ENCODE measurements around the gene ZNF763. TPM values are rescaled to one million over a fixed set of nuclear protein-coding genes. Genes with fewer than 3 reads are reported as not detected.

Gene ZNF763
- total and polyA plus RNA-seq, 8 donors: 1.5 to 5.9 (median 3.0) TPM

DNA sequence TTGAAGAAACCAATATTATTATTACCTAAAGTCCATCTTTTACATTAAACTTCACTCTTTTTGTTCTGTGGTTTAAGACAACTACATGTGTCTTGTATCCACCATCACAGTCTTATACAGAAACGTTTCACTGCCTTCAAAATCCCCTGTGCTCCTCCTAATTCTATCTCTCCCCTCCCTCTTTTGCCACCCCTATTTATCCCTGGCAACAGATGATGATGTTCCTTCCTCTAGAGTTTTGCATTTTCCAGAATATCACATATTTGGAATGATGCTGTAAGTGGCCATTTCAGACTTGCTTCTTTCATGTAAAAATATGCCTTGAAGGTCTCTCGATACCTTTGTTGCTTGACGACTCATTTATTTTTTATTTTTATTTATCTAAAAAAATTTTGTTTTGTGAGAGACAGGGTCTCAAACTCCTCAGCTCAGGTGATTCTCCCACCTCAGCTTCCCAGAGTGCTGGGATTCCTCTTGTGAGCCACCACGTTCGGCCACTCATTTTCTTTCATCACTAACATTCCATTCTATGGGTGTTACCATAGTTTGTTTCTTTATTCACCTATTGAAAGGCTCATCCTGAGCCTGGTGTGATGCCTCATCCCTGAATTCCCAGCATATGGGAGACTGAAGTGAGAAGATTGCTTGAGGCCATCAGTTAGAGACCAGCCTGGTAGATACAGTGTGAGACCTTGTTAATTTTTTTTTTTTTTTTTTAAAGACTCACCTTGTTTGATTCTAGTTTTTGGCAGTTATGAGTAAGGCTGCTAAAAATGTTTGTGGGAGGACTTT is 8.4 kb downstream of the ZNF763 start:
- FAIRE-seq (no peak), DNase-seq (no peak), ATAC-seq (no peak)
- Histone ChIP-seq H3K27me3 (no peaks in the 10 kb centered on the region), H3K4me3 (no peak overlapping the region), H3K9me3 (no peaks in the 10 kb centered on the region), H3K4me1 (no peaks in the 10 kb centered on the region), H3K36me3 (peaks cover under 1 to 12% (median 5%) of the 10 kb centered on the region in 3 donors), H3K27ac (no peak overlapping the region)
- TF ChIP-seq, protein P1, sequence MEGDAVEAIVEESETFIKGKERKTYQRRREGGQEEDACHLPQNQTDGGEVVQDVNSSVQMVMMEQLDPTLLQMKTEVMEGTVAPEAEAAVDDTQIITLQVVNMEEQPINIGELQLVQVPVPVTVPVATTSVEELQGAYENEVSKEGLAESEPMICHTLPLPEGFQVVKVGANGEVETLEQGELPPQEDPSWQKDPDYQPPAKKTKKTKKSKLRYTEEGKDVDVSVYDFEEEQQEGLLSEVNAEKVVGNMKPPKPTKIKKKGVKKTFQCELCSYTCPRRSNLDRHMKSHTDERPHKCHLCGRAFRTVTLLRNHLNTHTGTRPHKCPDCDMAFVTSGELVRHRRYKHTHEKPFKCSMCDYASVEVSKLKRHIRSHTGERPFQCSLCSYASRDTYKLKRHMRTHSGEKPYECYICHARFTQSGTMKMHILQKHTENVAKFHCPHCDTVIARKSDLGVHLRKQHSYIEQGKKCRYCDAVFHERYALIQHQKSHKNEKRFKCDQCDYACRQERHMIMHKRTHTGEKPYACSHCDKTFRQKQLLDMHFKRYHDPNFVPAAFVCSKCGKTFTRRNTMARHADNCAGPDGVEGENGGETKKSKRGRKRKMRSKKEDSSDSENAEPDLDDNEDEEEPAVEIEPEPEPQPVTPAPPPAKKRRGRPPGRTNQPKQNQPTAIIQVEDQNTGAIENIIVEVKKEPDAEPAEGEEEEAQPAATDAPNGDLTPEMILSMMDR (IDR thresholded peaks at IDR 0.05): no peak
- 83 to 87% methylated on average over 5 of the region's 5 CpGs for WGBS, 2 donors
- intact Hi-C loops (cut with DNase I): no loop called here

DNA sequence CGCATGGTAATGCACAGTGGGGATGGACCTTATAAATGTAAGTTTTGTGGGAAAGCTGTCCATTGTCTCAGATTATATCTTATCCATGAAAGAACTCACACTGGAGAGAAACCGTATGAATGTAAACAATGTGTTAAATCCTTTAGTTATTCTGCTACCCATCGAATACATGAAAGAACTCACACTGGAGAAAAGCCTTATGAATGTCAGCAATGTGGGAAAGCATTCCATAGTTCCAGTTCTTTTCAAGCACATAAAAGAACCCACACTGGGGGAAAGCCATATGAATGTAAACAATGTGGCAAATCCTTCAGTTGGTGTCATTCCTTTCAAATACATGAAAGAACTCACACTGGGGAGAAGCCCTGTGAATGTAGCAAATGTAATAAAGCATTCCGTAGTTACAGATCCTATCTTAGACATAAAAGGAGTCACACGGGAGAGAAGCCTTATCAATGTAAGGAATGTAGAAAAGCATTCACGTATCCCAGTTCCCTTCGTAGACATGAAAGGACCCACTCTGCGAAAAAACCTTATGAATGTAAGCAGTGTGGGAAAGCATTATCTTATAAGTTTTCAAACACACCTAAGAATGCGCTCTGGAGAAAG is 13.8 kb downstream of the ZNF763 start:
- no peak overlapping the region for H3K4me3 ChIP-seq
- H3K9me3 ChIP-seq: peaks cover 0 to 16% (median 6%) of the 10 kb centered on the region in 4 donors
- no peak for FAIRE-seq

DNA sequence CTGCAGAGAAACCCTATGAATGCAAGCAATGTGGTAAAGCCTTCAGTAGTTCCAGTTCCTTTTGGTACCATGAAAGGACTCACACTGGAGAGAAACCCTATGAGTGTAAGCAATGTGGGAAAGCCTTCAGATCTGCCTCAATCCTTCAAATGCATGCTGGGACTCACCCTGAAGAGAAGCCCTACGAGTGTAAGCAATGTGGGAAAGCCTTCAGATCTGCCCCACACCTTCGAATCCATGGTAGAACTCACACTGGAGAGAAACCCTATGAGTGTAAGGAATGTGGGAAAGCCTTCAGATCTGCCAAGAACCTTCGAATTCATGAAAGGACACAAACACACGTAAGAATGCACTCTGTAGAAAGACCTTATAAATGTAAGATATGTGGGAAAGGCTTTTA is 14.7 kb downstream of the ZNF763 start:
- DNase-seq: no peak
- WGBS, 2 donors: 88 to 89% methylated on average over 4 of the region's 4 CpGs
- intact Hi-C loops (cut with DNase I): no loop called here
- Histone ChIP-seq H3K27ac (no peak overlapping the region), H3K27me3 (no peaks in the 10 kb centered on the region), H3K4me1 (no peaks in the 10 kb centered on the region), H3K36me3 (peaks cover 5 to 26% (median 5%) of the 10 kb centered on the region in 3 donors), H3K9me3 (peaks cover 0 to 16% (median 6%) of the 10 kb centered on the region in 4 donors), H3K4me3 (no peak overlapping the region)
- FAIRE-seq: no peak
- TF ChIP-seq, protein P1 (IDR thresholded peaks at IDR 0.05): no peak
- no peak for ATAC-seq

More for the DNA sequence above, 13.8 kb downstream of the ZNF763 start:
- TF ChIP-seq, protein P1 (IDR thresholded peaks at IDR 0.05): no peak
- no peaks in the 10 kb centered on the region for H3K4me1 ChIP-seq
- H3K27ac ChIP-seq: no peak overlapping the region
- H3K36me3 ChIP-seq: peaks cover 5 to 26% (median 5%) of the 10 kb centered on the region in 3 donors
- no peaks in the 10 kb centered on the region for H3K27me3 ChIP-seq
- WGBS, 2 donors: 95 to 96% methylated on average over 9 of the region's 9 CpGs
- no peak for DNase-seq
- no peak for ATAC-seq
- intact Hi-C loops (cut with DNase I): no loop called here

DNA sequence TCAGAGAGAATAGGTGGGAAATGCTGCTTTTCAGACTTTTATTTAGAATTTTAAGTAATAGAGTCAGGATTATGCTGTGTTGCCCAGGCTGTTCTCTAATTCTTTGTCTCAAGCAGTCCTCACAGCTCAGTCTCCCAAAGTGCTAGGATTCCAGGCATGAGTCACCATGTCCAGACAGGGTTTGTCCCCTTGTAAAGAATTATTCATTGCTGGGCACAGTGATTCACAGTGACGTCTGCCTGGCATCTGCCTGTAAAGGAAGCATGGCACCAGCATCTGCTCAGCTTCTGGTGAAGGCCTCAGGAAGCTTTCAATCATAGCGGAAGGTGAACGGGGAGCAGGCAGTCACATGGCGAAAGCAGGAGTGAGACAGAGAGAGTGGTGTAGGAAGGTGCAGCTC is 17.7 kb downstream of the ZNF763 start:
- H3K4me1 ChIP-seq: no peaks in the 10 kb centered on the region
- TF ChIP-seq, protein P1 (IDR thresholded peaks at IDR 0.05): no peak
- ATAC-seq (no peak), FAIRE-seq (no peak), DNase-seq (no peak)
- H3K36me3 ChIP-seq: peaks cover 5 to 18% (median 5%) of the 10 kb centered on the region in 3 donors
- H3K27me3 ChIP-seq: no peaks in the 10 kb centered on the region
- H3K4me3 ChIP-seq: no peak overlapping the region
- no peak overlapping the region for H3K27ac ChIP-seq
- intact Hi-C loops (cut with DNase I): loop anchor here in 1 of 3 donors (10.0 kb wide), 1 partner anchor 58 kb away; the partner anchor contains the start of gene ZNF700
- H3K9me3 ChIP-seq: peaks cover 0 to 16% (median 6%) of the 10 kb centered on the region in 4 donors
- WGBS, 2 donors: 85 to 94% methylated on average over 4 of the region's 4 CpGs
